ENCODE results near the gene VMAC. TPM values are rescaled to one million over a fixed set of nuclear protein-coding genes. Genes with fewer than 3 reads are reported as not detected.

Gene VMAC
- total RNA-seq, 1 experiment from 2014 or later, result 1.7 TPM

GRCh38 chr19:5905114-5905778 lies 574 bp downstream of the VMAC start:
- DNase-seq (ENCODE audit: low read depth), result no peak

GRCh38 chr19:5907241-5907640 lies 2.6 kb downstream of the VMAC start:
- no peak for DNase-seq (ENCODE audit: low read depth)

DNA sequence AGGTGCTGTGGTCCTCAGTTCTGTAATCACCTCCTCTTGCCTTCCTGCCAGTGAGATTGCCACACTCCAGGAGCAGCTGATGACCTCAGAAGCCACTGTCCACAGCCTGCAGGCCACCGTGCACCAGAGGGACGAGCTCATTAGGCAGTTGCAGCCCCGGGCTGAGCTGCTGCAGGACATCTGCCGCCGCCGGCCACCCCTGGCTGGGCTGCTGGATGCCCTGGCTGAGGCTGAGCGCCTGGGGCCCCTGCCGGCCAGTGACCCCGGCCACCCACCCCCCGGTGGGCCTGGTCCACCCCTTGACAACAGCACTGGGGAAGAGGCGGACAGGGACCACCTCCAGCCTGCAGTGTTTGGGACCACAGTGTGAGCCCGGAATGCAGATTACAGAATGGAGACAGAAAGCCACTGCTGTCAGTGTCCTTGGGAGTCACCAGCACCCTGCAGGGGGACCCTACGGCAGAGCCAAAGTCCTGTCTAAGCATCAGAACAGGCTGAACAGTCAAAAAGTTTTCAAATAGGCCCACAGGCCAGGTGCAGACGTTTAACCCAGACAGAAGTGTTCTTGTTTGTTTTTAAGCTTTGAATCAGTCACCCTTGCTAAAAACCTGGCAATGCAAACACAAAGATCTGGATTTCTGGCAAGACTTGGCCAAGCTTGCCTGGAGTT lies 4.2 kb downstream of the VMAC start:
- DNase-seq (ENCODE audit: low read depth), result no peak

DNA sequence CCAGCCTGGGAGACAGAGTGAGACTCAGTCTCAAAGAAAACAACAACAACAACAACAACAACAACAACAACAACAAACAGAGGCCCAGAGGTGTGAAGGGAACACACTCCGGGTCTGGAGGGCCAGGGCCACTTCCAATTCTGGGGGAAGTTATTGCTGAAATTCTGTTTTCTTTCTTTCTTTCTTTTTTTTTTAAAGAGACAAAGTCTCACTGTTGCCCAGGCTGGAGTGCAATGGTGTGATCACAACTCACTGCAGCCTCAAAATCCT lies 5.9 kb downstream of the VMAC start:
- no peak for DNase-seq (ENCODE audit: low read depth)

DNA sequence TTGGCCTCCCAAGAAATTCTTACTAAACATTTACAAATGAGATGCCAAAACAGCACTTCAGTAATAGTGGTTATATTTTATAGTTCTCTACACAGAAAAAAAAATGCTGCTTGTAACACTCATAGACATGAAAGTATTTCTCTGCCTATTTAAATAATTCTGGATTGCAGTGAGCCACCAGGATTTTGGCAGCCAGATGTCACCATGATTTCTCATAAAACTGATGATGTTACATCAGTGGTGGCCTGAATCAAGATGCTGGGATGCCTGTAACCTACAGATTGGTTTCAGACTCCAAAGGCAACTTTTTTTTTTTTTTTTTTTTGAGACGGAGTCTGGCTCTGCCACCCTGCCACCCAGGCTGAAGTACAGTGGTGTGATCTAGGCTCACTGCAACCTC lies 6.7 kb downstream of the VMAC start:
- DNase-seq (ENCODE audit: low read depth), result no peak

GRCh38 chr19:5913739-5914357 lies 9.2 kb downstream of the VMAC start, which contains the start of gene CAPS:
TSS of gene CAPS (plus strand) at chr19:5914254. CDS start at chr19:5914407, 153 bp downstream.
- DNase-seq (ENCODE audit: low read depth), result peak; percentile 92

GRCh38 chr19:5914358-5914774 lies 9.7 kb downstream of the VMAC start:
- no peak for DNase-seq (ENCODE audit: low read depth)

DNA sequence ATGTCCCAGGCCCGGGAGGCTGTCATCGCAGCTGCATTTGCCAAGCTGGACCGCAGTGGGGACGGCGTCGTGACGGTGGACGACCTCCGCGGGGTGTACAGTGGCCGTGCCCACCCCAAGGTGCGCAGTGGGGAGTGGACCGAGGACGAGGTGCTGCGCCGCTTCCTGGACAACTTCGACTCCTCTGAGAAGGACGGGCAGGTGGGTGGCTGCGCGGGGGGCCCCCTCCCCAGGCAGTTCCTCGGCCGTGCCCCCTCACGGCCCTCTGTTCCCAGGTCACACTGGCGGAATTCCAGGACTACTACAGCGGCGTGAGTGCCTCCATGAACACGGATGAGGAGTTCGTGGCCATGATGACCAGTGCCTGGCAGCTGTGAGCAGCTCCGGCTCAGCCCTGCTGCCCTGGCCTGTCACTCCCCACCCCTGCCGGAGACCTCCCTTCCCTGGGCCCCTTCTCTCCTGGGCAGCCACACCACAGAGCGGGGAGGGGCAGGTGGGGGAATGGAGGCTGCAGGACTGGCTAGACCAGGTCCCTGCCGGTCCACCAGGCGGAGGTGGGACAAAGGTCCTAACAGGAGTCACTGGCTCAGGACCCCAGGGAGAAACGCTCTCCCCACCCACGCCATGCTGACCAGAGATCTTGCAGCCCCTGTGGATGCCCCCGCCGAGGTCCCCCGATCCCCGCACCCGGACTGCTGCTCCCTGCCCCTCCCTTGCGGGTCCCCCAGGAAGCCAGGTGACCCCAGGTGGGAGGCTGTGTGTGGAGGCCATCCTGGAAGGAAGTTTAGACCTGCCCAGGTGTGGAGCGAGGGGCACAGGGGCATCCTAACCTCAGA lies 10.5 kb downstream of the VMAC start:
- DNase-seq (ENCODE audit: low read depth), result no peak

DNA sequence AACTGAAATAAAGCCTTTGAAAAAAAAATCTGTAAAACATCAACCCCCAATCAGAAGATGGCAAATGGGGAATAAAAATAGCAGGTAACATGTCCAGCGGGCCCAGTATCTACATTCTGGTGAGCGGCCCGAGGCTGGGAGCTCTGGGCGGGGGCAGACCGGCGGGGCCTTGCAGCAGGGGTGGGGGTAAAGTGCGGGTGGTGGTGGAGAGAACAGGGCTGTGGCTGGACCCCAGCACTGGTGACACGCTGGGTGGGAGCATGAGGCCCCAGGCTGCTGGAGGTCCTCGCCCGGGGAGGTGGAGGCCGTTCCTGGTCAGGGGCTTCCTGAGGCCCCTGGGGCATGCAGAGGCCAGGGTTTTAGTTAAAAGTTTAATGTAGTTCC lies 11.1 kb downstream of the VMAC start:
- DNase-seq (ENCODE audit: low read depth), result no peak

- no peak for DNase-seq (ENCODE audit: low read depth)
These were observed 11.6 kb downstream of the VMAC start for GRCh38 chr19:5916181-5916708.

DNA sequence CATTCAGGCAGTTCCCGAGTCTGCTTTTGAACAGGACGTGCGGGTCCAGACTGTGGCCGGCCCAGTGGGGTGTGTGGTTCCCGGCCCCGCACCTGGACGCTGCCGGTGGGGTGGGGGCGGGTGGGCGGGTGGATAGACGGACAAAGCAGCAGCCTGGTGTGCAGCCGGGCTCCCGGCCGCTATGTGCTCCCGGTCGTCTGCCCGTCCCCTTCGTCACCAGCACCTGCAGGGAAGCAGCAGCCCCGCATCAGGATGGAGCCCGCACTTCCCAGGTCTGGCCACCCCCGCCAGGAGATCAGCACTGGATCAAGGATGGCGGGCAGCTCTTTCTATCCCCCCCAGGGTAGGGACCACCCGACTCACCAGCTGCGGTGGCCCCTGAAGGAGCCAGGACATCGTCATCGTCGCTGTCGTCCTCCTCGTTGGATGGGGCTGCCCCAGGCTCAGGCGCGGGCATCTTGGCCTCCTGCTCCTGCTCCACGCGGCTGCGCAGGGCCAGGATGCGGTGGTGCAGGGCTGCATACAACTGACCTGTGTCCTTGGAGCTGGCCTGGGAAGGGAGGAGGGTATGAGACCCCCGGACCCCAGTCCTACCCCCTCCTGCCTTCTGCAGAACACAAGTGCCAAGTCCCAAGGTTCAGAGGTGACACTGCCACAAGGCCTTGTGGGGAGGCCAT lies 12.9 kb downstream of the VMAC start:
- DNase-seq (ENCODE audit: low read depth), result no peak

- no peak for DNase-seq (ENCODE audit: low read depth)
These were observed 13.9 kb downstream of the VMAC start for GRCh38 chr19:5918463-5919079.

DNA sequence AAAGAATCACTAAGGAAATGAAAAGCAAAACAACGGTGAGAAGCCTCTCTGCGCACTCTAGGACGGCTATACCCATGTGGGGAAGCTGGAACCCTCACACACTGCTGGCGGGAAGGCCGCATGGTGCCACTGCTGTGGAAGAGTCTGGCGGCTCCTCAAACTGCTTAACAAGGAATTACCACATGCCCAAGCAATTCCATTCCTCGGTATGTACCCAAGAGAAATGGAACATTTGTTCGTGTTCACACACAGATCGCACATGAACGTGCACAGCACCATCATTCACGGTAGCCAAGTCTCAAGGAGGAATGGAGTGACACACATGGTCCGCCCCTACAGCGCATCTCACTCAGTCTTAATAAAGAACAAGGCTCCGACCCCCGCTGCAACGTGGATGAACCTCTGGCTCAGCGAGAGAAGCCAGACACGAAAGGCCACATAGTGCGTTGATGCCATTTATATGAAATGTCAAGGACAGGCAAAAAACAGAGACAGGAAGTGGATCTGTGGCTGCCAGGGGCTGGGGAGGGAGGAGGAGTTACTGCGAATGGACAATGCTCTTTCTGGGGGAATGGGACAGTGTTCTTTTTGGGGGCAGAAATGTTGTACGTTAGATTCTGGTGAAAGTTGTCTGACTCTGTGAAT lies 17.0 kb downstream of the VMAC start:
- DNase-seq (ENCODE audit: low read depth), result no peak

- DNase-seq (ENCODE audit: low read depth), result no peak
These were observed 17.5 kb downstream of the VMAC start for GRCh38 chr19:5922161-5922545.

GRCh38 chr19:5923356-5923755 lies 18.7 kb downstream of the VMAC start:
- DNase-seq (ENCODE audit: low read depth), result no peak

GRCh38 chr19:5925830-5926427 lies 21.3 kb downstream of the VMAC start:
- no peak for DNase-seq (ENCODE audit: low read depth)

DNA sequence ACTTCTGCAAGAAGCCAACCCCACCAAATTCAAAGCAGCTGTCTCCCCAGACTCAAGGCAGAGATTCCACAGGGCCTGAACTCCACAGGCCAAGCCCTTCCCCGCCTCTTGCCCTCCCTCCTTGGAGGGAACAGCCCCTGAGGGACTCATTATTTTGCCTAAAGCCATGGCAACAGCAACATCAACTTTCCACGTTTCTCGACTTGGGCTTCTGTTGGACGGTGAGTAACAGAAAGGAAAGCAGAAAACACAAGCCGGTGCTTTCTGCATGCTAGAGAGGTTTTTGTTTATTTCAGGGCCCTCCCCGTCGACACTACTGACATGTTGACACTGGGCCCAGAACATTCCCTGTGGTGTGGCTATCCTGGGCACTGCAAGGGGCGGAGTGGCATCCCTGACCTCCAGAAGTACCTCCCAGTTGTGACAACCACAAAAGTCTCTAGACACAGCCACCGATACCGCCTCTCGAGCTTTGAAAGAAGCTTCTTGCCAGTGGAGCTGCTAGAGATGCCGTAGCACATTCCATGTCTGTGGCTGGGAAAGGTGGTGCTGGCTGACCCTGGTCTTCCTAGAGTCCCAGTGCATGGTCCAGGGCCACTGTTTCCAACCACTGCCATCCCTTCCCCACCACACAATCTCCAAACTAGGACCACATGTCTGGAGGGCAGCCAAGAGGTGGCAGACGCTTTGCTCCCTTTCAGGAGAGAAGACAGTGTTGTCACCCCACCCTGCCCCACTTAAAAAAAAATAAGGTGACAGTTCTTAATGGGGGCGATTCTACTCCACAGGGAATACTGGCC lies 22.2 kb downstream of the VMAC start:
- DNase-seq (ENCODE audit: low read depth), result no peak

- DNase-seq (ENCODE audit: low read depth), result no peak
These were observed 22.8 kb downstream of the VMAC start for GRCh38 chr19:5927441-5927821.

GRCh38 chr19:5929179-5929578 lies 24.5 kb downstream of the VMAC start:
- DNase-seq (ENCODE audit: low read depth), result no peak

- DNase-seq (ENCODE audit: low read depth), result no peak
These were observed 25.0 kb downstream of the VMAC start for GRCh38 chr19:5929625-5930024.

Data from Daoy (cell line).